Germinal center (tissue), 1 donor: ENCODE measurements around the gene ENSA.
"Not testable (repeated sequence)": the region's sequence is repeated elsewhere in the genome, so short reads cannot be mapped to it uniquely, and the experiment has no call there.

Experiments
- DNase-seq: peaks from one replicate; pipeline ENCODE4 v3.0.0; 2012; ENCODE audit warnings: mixed read lengths, low spot score

Gene ENSA, protein sequence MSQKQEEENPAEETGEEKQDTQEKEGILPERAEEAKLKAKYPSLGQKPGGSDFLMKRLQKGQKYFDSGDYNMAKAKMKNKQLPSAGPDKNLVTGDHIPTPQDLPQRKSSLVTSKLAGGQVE

DNA sequence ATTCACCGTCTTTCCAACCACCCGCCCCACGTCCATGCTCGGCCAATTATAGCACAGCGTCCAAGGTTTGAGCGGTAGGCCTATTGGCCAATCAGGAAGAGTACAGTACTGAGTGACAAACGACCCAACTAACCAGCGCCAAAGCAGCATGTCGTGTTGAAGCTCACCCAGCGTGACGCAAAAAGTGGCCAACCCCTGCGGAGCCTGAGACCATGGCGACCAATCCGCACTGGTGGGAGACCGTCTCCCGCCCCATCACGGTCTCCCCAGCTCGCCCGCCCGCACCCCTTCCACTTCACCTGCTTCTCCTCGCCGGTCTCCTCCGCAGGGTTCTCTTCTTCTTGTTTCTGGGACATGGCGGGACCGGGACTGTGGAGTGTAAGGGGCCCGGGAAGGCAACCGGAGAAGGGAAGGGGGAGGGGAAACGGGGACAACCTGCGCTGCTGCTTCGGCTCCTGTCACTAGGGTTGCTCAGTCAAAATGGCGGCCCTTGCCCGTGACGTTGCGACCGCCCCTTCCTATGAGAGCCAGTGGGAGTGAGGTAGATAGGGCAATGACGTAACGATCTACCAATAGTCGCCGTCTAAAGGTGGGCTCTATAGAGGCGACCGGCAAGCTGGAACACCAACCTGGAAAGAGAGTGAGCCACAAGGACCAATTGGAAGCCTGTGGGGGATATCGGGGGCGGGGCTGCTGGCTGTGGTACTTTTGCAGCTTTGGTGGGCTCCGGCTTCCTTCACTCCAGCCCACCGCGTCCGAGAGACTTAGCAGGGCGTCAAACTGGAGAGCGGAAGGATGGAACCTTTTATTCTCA lies at the start of gene ENSA:
TSS of gene ENSA (minus strand) at position 498 of the 814 bp plus-strand sequence. CDS start at position 356, 142 bp downstream.
- DNase-seq = peak; percentile 95

DNA sequence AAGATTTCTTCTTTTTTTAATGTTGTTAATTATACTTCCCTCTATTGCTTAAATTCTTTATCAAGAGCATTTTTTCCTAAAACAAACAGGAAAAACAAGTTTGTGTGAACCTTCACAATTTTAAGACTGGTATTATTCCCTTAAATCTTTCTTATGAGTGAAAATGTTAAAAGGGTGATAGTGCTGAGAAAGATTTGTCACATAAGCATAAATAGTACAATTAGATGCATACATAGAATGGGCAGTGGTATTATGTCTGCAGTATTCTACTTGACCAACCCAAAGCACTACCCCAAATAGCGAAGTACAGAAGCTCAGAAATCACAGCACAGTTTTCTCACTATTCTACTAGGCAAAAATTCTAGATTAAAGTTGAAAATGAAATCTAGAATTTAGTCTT lies 49.6 kb upstream of the ENSA start:
- DNase-seq = no peak

DNA sequence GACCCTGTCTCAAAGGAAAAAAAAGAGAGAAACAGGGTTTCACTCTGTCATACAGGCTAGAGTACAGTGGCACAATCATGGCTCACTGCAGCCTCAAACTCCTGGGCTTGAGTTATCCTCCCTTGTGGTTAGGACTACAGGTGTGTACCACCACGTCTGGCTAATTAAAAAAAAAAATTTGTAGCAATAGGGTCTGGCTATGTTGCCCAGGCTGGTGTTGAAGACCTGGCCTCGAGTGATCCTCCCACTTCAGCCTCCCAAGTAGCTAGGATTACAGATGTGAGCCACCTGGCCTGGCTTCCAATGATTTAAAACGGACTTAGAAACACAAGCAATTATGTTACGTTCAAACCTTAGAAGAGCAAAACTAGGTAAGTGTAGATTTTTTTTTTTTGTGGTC lies 45.5 kb upstream of the ENSA start:
- no peak for DNase-seq

DNA sequence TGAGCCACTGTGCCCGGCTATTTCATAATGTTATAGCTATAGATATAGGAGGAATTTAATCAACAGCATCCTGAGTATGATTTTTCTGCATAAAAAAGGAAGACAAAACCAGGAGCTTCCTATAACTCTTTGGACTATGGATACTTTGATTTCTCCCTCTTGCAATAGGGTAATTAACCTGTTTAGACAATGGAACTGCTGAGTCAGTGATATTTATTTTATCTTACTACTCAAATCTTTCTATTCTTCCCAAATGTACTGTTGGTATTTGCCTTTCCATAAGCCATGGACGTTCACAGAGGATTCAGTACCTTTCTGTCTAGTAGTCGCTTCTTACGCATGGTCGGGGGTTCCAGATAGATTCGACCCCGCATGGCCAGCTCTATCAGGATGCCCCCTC lies 33.9 kb upstream of the ENSA start:
- DNase-seq = no peak

DNA sequence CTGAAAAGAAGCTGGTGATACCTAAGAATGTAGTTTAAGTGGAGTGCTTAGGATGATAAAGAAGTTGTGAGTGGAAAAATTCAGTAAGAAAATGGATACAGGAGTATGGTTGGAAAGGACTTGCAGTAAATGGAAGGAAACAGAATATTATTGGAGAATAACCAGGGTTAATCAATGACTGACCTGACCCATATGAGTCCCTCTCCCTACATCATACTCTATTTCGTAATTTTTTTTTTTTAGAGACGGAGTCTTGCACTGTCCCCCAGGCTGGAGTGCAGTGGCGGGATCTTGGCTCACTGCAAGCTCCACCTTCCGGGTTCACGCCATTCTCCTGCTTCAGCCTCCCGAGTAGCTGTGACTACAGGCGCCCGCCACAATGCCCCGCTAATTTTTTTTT lies 33.4 kb upstream of the ENSA start:
- no peak for DNase-seq

DNA sequence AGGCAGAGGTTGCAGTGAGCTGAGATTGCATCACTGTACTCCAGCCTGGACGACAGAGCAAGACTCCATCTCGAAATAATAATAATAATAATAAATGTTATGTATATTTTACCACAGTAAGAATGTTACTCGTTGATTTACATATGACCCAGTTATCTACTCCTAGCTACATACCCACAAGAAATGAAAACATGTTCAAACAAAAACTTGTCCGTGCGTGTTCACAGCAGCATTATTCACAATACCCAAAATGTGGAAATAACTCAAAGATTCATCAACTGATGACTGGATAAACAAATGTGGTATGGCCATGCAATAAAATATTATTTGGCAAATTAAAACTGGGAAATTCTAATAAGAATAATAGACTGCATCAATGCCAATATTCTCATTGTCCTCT lies 31.7 kb upstream of the ENSA start:
- DNase-seq = no peak

DNA sequence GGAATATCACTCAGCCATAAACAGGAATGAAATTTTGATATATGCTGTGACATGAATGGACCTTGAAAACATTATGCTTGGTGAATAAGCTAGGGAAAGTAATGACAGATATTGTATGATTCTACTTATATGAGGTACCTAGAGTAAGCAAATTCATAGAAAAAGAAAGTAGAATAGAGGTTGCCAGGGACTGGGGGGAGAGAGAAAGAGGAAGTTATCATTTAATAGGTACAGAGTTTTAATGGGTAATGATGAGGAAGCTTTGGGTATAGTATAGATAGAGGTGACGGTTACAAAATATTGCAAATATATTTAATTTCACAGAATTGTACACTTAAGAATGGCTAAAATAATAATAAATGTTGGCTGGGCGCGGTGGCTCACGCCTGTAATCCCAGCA lies 31.2 kb upstream of the ENSA start:
- DNase-seq = no peak

DNA sequence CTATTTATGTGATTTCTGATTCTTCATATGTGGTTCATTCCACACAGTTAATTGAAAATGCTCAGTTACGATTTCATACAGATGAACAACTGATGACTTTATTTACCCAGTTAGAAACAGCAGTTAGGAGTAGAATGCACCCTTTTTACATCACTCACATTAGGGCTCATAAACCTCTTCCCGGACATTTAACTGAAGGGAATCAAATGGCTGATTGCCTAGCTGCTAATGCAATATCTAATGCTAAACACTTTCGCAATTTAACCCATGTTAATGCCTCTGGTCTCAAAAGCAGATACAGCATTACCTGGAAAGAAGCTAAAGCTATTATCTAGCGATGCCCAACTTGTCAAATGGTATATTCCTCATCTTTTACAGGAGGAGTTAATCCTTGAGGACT lies 27.7 kb upstream of the ENSA start:
- not testable (repeated sequence) for DNase-seq

DNA sequence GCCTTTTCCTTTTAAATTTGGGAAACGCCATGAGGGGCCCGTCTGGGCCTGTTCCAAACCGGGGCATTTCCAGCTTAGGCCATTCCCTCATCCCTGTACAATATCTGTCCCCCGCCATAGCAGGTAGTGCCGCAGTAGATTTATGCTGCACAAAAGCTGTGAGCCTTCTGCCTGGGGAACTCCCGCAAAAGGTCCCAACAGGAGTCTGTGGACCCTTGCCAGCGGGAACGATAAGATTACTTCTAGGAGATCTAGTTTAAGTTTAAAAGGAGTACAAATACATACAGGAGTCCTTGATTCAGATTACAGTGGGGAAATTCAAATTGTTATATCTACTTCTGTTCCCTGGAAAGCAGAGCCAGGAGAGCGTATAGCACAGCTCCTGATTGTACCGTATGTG lies 25.2 kb upstream of the ENSA start:
- DNase-seq = not testable (repeated sequence)

DNA sequence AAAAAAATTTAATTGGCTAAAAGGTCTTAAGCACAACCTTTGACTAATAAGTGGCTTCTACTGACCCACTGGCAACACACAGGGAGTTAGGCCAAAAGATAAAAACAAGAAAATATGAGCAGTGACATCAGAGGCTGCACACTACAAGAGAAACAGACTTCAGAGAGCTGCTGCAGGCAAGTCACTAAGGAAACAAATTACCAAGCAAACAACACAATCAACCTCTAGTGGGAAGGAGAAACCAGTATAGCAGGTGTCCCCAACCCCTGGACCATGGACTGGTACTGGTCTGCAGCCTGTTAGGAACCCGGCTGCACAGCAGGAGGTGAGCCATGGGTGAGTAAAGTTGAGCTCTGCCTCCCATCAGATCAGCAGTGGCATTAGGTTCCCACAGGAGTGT lies 20.8 kb upstream of the ENSA start:
- no peak for DNase-seq

DNA sequence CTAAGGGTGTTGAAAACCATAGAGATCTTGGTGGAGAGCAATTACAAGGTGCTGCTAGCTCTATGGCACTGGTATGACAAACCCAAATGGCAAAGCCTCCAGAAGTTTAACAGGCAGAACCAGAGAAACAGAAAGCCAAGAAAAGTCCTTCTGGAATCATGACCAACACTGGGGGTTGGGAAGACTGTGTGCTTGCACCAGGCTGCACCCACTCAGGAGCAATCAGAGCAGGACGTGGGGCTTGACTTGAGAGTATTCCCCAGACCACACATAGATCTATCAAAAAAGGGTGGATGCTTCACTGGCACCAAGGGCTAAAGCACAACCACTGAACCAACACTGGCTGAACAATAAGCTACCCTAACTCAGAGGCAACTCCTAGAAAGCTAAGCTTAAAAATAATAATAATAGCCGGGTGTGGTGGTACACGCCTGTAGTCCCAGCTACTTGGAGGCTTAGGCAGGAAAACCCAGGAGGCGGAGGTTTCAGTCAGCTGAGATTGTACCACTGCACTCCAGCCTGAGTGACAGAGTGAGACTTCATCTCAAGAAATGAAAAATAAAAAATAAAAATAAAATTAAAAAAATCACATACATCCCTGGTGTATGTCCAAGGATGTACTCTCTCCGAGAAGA lies 20.1 kb upstream of the ENSA start:
- no peak for DNase-seq

DNA sequence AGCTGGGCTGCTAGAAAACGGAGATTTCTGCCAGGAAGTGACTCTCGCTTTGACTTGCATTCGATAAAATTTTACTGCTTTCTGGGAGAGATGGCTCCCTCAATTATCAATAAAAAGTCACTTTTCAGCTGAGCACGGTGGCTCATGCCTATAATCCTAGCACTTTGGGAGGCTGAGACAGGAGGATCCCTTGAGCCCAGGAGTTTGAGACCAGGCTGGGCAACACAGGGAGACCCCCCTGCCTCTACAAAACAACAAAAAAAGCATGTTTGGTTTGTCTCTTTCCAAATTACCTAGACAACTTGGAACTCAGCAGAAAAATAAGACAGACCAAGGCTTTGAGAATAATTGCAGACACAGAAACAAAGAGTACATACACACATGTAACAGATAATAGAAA lies 12.9 kb upstream of the ENSA start:
- no peak for DNase-seq

DNA sequence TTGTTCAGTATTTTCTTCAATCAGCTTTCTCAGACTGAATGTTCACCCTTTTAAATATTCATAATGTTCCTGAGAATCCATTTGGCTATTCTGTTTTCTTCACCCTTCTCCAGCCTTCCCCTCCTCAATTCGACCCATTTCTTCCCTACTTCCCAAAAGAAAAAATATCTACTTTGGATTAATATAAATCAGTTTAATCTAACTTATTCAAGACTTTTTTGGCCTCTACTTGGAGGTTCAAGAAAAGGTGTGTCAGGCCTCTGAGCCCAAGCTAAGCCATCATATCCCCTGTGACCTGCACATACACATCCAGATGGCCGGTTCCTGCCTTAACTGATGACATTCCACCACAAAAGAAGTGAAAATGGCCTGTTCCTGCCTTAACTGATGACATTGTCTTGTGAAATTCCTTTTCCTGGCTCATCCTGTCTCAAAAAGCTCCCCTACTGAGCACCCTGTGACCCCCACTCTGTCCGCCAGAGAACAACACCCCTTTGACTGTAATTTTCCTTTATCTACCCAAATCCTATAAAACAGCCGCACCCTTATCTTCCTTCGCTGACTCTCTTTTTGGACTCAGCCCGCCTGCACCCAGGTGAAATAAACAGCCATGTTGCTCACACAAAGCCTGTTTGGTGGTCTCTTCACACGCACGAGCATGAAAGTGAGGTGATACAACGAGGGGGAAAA lies 11.9 kb upstream of the ENSA start:
- DNase-seq = not testable (repeated sequence)

DNA sequence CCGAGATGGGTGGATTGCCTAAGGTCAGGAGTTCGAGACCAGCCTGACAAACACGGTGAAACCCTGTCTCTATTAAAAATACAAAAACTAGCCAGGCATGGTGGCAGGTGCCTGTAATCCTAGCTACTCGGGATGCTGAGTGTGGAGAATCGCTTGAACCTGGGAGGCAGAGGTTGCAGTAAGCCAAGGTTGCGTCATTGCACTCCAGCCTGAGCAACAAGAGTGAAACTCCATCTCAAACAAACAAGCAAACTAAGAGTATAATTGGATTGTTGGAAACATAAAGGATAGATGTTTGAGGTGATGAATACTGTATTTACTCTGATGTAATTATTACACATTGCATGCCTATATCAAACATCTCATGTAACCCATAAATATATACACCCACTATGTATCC lies 9.0 kb upstream of the ENSA start:
- DNase-seq = not testable (repeated sequence)

DNA sequence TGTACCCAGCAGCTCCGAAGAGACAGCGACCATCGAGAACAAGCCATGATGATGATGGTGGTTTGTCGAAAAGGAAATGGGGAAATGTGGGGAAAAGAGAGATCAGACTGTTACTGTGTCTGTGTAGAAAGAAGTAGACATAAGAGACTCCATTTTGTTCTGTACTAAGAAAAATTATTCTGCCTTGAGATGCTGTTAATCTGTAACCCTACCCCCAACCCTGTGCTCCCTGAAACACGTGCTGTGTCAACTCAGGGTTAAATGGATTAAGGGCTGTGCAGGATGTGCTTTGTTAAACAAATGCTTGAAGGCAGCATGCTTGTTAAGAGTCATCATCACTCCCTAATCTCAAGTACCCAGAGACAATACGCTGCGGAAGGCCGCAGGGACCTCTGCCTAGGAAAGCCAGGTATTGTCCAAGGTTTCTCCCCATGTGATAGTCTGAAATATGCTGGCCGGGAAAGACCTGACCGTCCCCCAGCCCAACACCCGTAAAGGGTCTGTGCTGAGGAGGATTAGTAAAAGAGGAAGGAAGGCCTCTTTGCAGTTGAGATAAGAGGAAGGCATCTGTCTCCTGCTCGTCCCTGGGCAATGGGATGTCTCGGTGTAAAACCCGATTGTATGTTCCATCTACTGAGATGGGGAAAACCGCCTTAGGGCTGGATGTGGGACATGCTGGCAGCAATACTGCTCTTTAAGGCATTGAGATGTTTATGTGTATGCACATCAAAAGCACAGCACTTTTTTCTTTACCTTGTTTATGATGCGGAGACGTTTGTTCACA lies 5.6 kb upstream of the ENSA start:
- DNase-seq = not testable (repeated sequence)

DNA sequence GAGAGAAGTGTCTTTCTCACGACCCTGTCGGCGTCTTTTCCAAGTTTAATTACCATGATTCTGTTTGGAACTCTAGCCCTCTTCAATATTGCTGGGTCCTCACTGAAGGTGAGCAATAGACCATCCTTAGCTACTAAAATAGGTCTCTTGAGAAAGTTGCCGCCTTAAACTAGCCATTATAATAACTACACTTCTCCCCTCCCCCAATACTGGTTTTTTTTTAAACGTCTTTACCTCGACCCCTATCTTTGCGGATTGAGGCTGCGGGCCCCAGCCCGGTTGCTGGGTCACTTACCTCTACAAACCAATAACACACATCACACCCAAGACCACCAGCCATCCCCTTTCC lies 672 bp downstream of the ENSA start:
- DNase-seq = no peak

DNA sequence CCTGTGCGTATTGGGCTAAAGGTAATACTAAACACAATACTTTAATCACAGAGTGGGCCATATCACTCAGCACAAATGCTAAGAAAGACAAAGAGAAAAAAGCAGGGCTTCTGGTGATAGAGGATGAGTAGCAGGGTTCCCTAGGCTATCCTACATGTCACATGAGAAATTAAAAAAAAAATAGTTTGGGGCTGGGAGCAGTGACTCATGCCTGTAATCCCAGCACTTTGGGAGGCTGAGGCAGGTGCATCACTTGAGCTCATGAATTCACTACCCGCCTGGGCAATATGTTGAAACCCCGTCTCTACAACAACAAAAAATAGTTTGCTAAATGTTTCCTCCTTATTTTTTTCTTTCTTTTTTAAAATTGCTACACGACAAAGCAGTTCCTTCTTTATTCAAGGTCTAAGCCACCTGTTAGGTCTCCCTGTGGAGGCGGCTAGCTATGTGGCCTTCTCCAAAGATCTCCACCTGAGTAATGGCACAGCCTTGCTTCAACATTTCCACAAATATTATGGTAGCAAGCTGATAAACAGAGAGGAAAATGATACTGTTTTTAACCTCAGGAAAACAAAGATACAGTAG lies 1.5 kb downstream of the ENSA start:
- no peak for DNase-seq

DNA sequence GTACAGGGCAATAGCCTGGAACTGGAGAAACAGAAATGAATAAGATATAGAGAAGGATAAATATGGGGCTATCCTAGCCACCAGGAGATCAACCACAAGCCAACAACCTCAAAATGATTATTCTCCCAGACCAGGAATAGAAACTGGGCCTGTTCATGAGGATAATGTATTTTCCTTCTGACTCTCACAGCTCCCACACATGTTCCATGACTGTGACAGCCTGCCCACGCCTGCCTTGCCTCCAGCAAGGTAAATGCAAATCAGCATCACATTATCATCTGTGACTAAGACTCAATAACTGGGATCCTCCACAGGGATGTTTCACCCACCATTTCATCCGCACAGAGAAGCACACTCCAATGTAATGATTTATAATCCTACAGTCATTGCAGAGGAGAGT lies 3.3 kb downstream of the ENSA start:
- no peak for DNase-seq

DNA sequence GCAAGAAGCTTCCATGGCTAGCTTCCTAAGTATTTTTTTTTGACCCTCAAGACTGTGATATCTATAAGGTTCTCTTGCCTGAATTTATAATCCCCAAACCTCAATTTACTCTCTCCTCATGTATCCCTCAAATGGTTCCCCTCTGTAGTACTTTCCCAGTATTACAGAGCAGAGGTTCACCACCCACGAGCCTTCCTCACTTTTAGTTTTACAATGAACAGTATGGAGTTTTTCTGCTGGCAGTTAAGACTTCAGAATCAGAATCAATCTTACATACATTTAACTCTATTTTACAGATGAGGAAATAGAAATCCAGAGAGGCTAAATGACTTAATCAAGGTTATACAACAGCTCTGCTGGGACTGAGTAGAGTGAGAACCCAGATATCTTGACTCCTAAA lies 4.9 kb downstream of the ENSA start:
- DNase-seq = not testable (repeated sequence)

DNA sequence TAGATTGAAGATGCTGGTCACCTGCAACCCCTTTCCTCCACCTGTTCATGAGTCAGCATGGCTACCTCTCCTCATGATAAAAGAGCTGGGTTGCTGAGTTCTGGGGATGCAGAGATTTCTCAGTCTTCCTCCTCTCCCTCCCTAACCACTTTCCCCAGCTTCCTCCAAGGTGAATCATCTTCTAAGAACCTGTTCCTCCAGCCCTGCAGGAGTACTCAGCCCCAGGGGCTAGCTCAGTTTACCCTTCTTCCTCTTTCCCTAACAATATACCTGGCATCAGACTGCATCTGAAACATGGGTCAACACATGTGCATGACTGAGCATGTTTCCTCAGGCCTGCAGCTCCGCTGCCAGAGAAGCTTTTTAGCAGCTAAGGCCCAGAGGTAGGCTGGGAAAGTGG lies 5.3 kb downstream of the ENSA start:
- not testable (repeated sequence) for DNase-seq

DNA sequence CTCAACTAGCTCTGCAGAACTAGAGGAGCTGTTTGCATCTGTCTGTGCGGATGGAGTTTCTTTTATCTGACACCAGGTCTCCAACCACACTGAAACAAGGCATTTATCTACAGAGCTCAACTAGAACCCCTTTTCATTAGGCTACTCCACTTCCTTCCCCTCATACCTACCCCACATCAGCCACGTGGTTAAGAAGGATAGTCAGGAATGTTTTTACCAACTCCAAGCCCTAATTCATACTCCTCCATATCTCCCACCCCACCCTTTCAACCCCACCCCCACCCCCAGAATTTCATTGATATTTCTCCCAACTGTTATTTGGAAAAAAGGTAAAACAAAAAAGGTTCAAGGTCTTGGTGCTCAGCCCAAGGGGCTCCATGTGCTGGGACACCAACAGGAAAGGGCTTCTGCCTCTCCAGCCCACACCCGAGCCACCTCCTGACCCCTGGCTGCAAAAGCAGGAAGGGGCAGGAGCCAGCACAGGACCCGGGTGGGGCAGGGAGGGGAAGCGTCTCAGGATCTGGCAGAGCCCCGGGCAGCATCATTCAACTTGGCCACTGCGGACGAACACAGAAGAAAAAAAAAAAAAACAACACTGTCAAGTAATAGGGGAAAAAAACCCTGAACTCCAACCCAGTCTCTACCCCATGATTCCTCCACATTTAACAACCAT lies 7.0 kb downstream of the ENSA start:
- no peak for DNase-seq
